CD4-positive, alpha-beta T cell (primary cell): ENCODE data around the gene SMC6. TPM values are rescaled to one million over a fixed set of nuclear protein-coding genes. Genes with fewer than 3 reads are reported as not detected.

Experiments used
- ATAC-seq: fragments of 200-7000 bp; cut with Tn5 transposase; one replicate; pipeline ENCODE4 v1.10.0; 2022; ENCODE audit warnings: mild to moderate bottlenecking; ENCODE audit not compliant: poor library complexity
- CTCF ChIA-PET: fragments of 350-600 bp; sonication (Branson Sonifier 250); formaldehyde crosslinking; loops from one replicate; lab custom pipeline; 2021; ENCODE audit warnings: antibody characterized with exemption, inconsistent platforms; lab: Charles Lee
- POLR2A ChIA-PET: fragments of 350-600 bp; sonication (Branson Sonifier 250); formaldehyde crosslinking; loops from one replicate; lab custom pipeline; 2021; ENCODE audit warnings: antibody characterized with exemption, inconsistent platforms; lab: Charles Lee
- DNase-seq, 14 experiments: peaks; one replicate each; pipeline ENCODE4 v3.0.0-alpha.2; 2013 to 2020; ENCODE audit warnings: mixed read lengths in 2 of 14
- H3K27ac ChIP-seq, 2 donors: one replicate each; pipeline versions ENCODE4 v1.5.1 to v1.7.0; 2013; ENCODE audit warnings: low read length in 2 of 2, low read depth in 1 of 2, mild to moderate bottlenecking in 1 of 2
- H3K27me3 ChIP-seq, 2 experiments: 1 replicate in 1 of 2; 2 replicates in 1 of 2; pipeline versions ENCODE4 v1.6.1 to v1.7.0; 2013; ENCODE audit warnings: low read length in 2 of 2, control low read depth in 1 of 2, mild to moderate bottlenecking in 1 of 2, moderate library complexity in 1 of 2; ENCODE audit not compliant: insufficient read depth in 2 of 2, control insufficient read depth in 1 of 2
- H3K36me3 ChIP-seq: one replicate; pipeline ENCODE4 v1.6.1; 2013; ENCODE audit warnings: low read length, control low read depth; ENCODE audit not compliant: insufficient read depth
- H3K4me1 ChIP-seq: one replicate; pipeline ENCODE4 v1.6.1; 2013; ENCODE audit warnings: low read length, control low read depth; ENCODE audit not compliant: insufficient read depth
- H3K4me3 ChIP-seq: one replicate; pipeline ENCODE4 v1.5.1; 2013; ENCODE audit warnings: mild to moderate bottlenecking, low read length, moderate library complexity
- H3K9me3 ChIP-seq, 2 experiments: 1 replicate in 1 of 2; 2 replicates in 1 of 2; pipeline versions ENCODE4 v1.6.1 to v1.7.0; 2013; ENCODE audit warnings: low read length in 2 of 2, mild to moderate bottlenecking in 2 of 2, control low read depth in 1 of 2, moderate library complexity in 1 of 2; ENCODE audit not compliant: control insufficient read depth in 1 of 2, insufficient read depth in 1 of 2
- H3K27ac Mint-ChIP-seq: one replicate; pipeline ENCODE4 v1.8.0; 2020; ENCODE audit warnings: mixed read lengths
- H3K27me3 Mint-ChIP-seq: one replicate; pipeline ENCODE4 v1.8.0; 2021; ENCODE audit warnings: mixed read lengths
- H3K36me3 Mint-ChIP-seq: one replicate; pipeline ENCODE4 v1.8.0; 2021; ENCODE audit warnings: low read depth, mixed read lengths
- H3K4me1 Mint-ChIP-seq: one replicate; pipeline ENCODE4 v1.8.0; 2021; ENCODE audit warnings: low read depth, mixed read lengths
- H3K4me3 Mint-ChIP-seq: one replicate; pipeline ENCODE4 v1.8.0; 2020; ENCODE audit warnings: mild to moderate bottlenecking, mixed read lengths
- H3K9me3 Mint-ChIP-seq: one replicate; pipeline ENCODE4 v1.8.0; 2020; ENCODE audit warnings: mixed read lengths
- CTCF ChIP-seq: fragments of 200-600 bp; IDR thresholded peaks from one replicate; pipeline ENCODE4 v1.8.0; 2022; ENCODE audit warnings: antibody characterized with exemption, mild to moderate bottlenecking
- intact Hi-C, 2 experiments: fragments of 100-400 bp; cut with DNase I in 1 of 2; cut with micrococcal nuclease in 1 of 2; formaldehyde crosslinking; loops; one replicate each; pipeline versions ENCODE4 v1.15.1 to v1.9.0; 2023 to 2025; cut with DNase I, micrococcal nuclease
- total RNA-seq, 174 experiments: library from RNA in 2 of 174; stranded (reverse) in 2 of 174; gene quantifications; one replicate each; pipeline ENCODE4 v1.2.3 and lab custom pipeline; 2021 to 2026

The SMC6 gene
- total RNA-seq, 2 experiments from 2014 or later = 7.1 to 7.8 TPM

- H3K9me3 Mint-ChIP-seq = no peaks in the 10 kb centered on the region
- ATAC-seq (no peak), DNase-seq (no peak)
- no peak overlapping the region for H3K4me3 Mint-ChIP-seq
- Histone ChIP-seq H3K27me3 (no peaks in the 10 kb centered on the region), H3K36me3 (no peaks in the 10 kb centered on the region), H3K4me1 (no peaks in the 10 kb centered on the region), H3K27ac (no peak overlapping the region), H3K9me3 (no peaks in the 10 kb centered on the region), H3K4me3 (no peak overlapping the region)
- no peak for TF ChIP-seq CTCF
- H3K36me3 Mint-ChIP-seq = peaks cover 10% of the 10 kb centered on the region
- POLR2A ChIA-PET = no interaction called here
- no peaks in the 10 kb centered on the region for H3K4me1 Mint-ChIP-seq
- H3K27me3 Mint-ChIP-seq = no peaks in the 10 kb centered on the region
- CTCF ChIA-PET = no interaction called here
- H3K27ac Mint-ChIP-seq = no peak overlapping the region
- intact Hi-C loops = no loop called here
These were observed 18.3 kb upstream of the SMC6 start for GRCh38 chr2:17771956-17772355.

- Mint-ChIP-seq H3K9me3 (no peaks in the 10 kb centered on the region), H3K4me1 (no peaks in the 10 kb centered on the region), H3K4me3 (no peak overlapping the region), H3K36me3 (peaks cover 5% of the 10 kb centered on the region), H3K27me3 (no peaks in the 10 kb centered on the region), H3K27ac (no peak overlapping the region)
- DNase-seq (no peak), ATAC-seq (no peak)
- Histone ChIP-seq H3K27ac (no peak overlapping the region), H3K4me1 (no peaks in the 10 kb centered on the region), H3K27me3 (no peaks in the 10 kb centered on the region), H3K9me3 (no peaks in the 10 kb centered on the region), H3K36me3 (no peaks in the 10 kb centered on the region), H3K4me3 (no peak overlapping the region)
- CTCF ChIA-PET = no interaction called here
- POLR2A ChIA-PET = no interaction called here
- TF ChIP-seq CTCF = no peak
- intact Hi-C loops = no loop called here
These were observed 15.3 kb upstream of the SMC6 start for GRCh38 chr2:17768894-17769293.

- no peak overlapping the region for H3K27ac Mint-ChIP-seq
- CTCF ChIA-PET = no interaction called here
These were observed 11.8 kb upstream of the SMC6 start for GRCh38 chr2:17765398-17765797.

More at GRCh38 chr2:17765398-17765797, 11.8 kb upstream of the SMC6 start:
- no peaks in the 10 kb centered on the region for H3K36me3 ChIP-seq
- no peaks in the 10 kb centered on the region for H3K27me3 Mint-ChIP-seq
- H3K4me3 Mint-ChIP-seq = no peak overlapping the region
- H3K4me1 Mint-ChIP-seq = no peaks in the 10 kb centered on the region
- no peaks in the 10 kb centered on the region for H3K9me3 ChIP-seq
- DNase-seq = no peak
- TF ChIP-seq CTCF = no peak
- H3K4me1 ChIP-seq = no peaks in the 10 kb centered on the region
- intact Hi-C loops = no loop called here
- peaks cover 5% of the 10 kb centered on the region for H3K36me3 Mint-ChIP-seq
- no peak overlapping the region for H3K4me3 ChIP-seq
- H3K9me3 Mint-ChIP-seq = no peaks in the 10 kb centered on the region
- no peak overlapping the region for H3K27ac ChIP-seq
- POLR2A ChIA-PET = no interaction called here
- ATAC-seq = no peak
- H3K27me3 ChIP-seq = no peaks in the 10 kb centered on the region
